HG02588 (cell line): ENCODE measurements around the gene ZCCHC8.
A peak's percentile ranks its signal among the peaks of the same experiment; 100 is the strongest.

Experiments used
- ATAC-seq: cut with Tn5 transposase; IDR thresholded peaks from one replicate; pipeline ENCODE4 v1.9.1; 2021; ENCODE audit warnings: mild to moderate bottlenecking, moderate library complexity; ENCODE audit not compliant: unreplicated experiment

The ZCCHC8 gene

DNA sequence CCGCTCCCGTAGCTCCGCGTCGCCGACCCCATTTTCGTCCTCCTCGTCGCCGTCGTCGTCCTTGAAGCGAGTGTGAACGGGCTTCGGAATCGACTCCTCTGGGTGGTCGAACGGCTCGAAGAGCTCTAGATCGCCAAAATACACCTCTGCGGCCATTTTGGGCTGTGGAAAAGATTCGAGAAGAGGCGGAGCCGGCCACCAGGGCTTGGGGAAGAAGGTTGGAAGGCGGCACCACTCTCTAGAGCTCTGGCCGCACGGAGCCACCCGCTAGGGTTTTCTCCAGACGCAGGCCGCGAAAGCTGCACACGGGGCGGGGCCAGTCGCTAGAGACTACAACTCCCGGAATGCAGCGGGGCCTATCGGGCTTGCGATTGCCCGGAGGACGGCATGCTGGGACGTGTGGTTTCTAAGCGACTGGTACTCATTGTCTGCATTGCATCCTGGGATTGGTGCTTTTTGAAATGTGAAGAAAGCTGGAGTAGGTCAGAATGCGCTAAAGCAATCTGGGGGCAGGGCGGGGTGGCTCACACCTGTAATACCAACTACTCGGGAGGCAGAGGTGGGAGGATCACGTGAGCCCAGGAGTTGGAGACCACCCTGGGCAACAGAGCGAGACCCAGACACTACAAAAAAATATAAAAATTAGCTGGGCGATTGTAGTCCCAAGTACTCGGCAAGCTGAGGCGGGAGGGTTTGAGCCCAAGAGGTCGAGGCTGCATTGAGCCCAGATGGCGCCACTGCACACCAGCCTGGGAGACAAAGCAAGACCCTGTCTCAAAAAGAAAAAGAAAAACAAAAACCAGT, at the start of gene ZCCHC8:
ZCCHC8 (minus strand) TSS at position 248 of the 804 bp plus-strand sequence; CDS start at position 156, 92 bp downstream.
- peak; percentile 93 for ATAC-seq

DNA sequence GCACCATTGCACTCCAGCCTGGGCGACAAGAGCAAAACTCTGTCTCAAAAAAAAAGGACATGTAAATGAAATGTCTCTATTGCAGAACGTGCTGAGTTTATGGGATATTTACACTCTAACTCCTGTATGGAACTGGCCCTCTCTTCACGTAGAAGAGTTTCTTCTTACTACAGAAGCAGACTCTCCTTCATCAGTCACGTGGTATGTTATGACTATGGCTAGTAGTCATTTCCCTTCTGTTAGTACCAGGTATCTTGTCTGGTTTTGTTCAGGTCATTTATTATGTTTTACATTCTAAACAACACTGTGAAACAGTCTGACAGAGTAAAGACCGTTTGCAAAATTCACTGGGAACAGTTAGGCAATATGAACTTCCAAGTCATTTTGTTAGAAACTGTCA, 46.6 kb upstream of the ZCCHC8 start:
- ATAC-seq: no peak

- no peak for ATAC-seq
These were observed 45.1 kb upstream of the ZCCHC8 start for GRCh38 chr12:122545855-122546254.

- ATAC-seq: no peak
These were observed 43.8 kb upstream of the ZCCHC8 start for GRCh38 chr12:122544537-122544936.

DNA sequence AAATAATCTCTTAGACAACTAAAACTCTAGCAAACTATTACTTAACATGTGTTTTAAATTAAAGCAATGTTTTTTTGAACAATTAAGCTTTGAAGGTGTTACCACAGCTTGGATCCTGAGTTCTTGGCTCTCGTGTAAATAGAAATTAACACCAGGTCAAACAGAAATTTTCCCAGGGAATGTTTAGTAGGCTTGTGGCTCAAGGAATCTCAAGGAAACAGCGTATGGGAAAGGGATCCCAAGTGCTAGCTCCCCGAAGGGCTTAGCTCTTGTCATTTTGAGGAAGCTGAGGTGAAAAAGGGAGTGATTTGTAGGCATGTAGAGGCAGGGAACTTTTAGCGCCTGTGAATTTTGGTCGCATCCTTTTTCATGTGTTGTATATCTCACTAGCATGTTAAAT, 37.8 kb upstream of the ZCCHC8 start:
- no peak for ATAC-seq

- no peak for ATAC-seq
These were observed 36.3 kb upstream of the ZCCHC8 start for GRCh38 chr12:122537021-122537420.

DNA sequence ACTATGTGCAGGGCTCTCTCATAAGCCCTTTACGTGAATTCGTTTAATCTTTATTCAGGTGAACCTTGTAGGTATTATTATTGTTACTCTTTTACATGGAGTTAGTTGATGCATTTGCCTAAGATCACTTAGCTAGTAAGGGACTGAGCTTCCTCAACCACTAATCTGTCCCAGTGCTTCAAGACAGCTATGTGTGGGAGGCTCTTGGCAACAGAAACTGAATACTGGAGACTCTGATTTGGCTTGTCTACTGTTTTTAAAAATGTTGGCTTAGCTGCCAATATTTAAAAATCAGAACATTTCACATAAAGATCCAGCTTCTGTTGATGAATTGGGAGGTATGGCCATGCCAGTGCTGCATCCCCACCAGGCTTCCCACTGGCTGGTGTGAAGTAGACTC, 33.1 kb upstream of the ZCCHC8 start:
- ATAC-seq: no peak

DNA sequence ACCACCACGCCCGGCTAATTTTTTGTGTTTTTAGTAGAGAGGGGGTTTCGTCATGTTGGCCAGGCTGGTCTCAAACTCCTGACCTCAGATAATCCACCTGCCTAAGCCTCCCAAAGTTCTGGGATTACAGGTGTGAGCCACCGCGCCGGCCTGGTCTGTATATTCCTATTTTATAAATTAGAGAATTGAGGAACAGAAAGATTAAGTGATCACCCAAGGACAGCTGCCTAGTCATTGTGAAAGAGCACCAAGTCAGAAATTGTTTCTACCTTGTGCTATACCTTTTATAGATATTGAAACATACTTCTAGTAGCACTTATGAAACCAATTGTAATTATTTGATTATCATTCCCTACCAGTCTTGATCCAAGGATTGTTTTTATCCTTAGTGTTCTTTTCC, 28.3 kb upstream of the ZCCHC8 start:
- no peak for ATAC-seq

- no peak for ATAC-seq
These were observed 27.9 kb upstream of the ZCCHC8 start for GRCh38 chr12:122528582-122528981.

DNA sequence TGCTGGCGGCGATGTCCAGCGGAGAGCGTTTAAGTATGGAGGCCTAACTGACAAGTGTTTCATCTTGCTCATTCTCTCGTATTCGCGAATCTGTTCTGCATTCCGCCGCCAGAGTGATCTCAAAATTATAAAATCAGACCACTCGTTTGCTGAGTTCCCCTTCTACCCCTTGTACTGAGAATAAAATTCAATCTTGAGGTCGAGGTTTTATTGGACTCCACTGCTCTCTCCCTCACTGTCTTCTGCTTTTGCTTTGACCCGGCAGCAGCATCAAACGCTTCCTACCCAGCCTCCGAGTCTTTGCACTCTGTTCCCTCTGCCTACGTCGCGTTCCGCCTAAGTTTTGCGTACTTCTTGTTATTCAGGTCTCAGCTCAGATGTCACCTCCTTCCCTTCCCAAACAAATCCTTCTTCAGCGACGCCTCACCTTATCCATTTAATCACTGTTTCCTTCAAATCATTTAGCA, 26.8 kb upstream of the ZCCHC8 start:
- no peak for ATAC-seq

GRCh38 chr12:122526683-122527477, 26.1 kb upstream of the ZCCHC8 start, which contains the start of the genes KNTC1 and RSRC2:
KNTC1 (plus strand) TSS chr12:122527249; CDS start chr12:122530064, 2,815 bp downstream.
RSRC2 (minus strand) TSS chr12:122526936; CDS start chr12:122526853, 83 bp downstream.
- peak; percentile 93 for ATAC-seq

- no peak for ATAC-seq
These were observed 23.4 kb upstream of the ZCCHC8 start for GRCh38 chr12:122523846-122524718.

GRCh38 chr12:122523280-122523679, 22.5 kb upstream of the ZCCHC8 start:
- ATAC-seq: no peak

DNA sequence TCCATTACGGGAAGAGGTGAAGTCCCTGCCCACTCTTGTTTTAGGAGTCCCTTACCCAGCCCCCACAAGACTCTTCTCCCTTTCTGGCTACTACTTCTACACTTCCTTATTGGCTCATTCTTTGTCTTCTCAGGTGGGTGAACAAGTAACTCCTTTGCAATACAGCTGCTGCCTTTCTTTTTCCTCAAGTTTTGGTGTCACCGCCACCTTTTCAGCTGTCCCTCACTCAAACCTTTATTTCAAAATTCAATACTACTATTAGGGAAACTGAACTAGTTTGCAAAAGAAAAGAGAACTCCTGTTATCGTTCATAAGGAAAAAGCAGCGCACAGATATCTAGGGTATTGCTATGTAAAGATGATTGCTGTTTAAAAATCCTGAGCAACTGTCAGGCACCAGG, 19.9 kb upstream of the ZCCHC8 start:
- no peak for ATAC-seq

DNA sequence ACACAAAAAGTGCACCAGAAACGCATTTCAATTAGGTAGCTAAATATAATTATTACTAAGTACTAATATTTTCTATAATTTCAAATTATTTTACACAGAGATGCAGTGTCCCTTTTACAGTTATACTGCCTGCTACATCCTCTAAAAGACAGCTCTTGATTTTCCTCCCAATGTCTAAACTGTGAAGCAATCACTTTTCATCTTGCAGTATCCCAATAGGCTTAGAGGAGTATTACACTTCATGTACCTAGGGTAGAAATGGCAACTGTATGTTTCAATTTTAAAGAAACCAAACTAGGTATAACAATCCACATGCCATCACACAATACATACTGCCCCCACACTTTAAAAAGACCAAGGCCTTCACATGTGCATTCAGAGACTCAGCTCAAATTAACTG, 18.7 kb upstream of the ZCCHC8 start:
- ATAC-seq: no peak

- ATAC-seq: no peak
These were observed 18.2 kb upstream of the ZCCHC8 start for GRCh38 chr12:122518908-122519307.

- ATAC-seq: no peak
These were observed 17.1 kb upstream of the ZCCHC8 start for GRCh38 chr12:122517877-122518276.

DNA sequence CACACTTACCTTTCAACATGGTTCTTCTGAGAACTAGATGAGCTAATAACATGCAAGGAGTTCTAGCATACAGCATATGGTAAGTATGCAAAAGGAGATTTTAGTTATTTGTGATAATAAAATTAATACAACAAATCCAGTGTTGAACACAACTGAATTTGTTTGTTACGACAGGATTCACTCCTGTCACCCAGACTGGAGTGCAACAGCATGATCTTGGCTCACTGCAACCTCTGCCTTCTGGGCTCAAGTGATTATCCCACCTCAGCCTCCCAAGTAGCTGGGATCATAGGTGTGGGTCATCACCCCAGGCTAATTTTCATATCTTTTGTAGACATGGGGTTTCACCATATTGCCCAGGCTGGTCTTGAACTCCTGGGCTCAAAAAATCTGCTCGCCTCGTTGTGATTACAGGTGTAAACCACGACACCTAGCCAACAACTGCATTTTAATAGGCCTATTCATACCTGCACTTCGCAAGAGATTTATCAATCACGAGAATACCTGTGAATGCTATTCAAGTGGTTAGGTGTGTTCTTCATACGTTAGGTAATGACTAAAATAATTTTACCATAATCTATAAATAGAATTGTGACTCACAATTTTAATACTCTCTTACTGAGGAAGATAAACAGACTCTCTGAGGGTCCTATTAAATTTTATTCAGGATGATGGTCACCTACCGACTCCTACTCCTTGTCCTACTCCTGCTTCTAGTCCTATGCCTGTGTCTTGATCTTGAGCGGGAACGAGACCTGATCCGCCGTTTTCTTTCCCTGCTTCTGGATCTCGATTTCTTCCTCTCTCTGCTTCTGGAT, 16.0 kb upstream of the ZCCHC8 start:
- ATAC-seq: no peak

GRCh38 chr12:122515275-122515674, 14.5 kb upstream of the ZCCHC8 start:
- no peak for ATAC-seq

- ATAC-seq: no peak
These were observed 12.9 kb upstream of the ZCCHC8 start for GRCh38 chr12:122513660-122514059.
